ENCODE results near the gene TULP3.

Gene TULP3, protein sequence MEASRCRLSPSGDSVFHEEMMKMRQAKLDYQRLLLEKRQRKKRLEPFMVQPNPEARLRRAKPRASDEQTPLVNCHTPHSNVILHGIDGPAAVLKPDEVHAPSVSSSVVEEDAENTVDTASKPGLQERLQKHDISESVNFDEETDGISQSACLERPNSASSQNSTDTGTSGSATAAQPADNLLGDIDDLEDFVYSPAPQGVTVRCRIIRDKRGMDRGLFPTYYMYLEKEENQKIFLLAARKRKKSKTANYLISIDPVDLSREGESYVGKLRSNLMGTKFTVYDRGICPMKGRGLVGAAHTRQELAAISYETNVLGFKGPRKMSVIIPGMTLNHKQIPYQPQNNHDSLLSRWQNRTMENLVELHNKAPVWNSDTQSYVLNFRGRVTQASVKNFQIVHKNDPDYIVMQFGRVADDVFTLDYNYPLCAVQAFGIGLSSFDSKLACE

DNA sequence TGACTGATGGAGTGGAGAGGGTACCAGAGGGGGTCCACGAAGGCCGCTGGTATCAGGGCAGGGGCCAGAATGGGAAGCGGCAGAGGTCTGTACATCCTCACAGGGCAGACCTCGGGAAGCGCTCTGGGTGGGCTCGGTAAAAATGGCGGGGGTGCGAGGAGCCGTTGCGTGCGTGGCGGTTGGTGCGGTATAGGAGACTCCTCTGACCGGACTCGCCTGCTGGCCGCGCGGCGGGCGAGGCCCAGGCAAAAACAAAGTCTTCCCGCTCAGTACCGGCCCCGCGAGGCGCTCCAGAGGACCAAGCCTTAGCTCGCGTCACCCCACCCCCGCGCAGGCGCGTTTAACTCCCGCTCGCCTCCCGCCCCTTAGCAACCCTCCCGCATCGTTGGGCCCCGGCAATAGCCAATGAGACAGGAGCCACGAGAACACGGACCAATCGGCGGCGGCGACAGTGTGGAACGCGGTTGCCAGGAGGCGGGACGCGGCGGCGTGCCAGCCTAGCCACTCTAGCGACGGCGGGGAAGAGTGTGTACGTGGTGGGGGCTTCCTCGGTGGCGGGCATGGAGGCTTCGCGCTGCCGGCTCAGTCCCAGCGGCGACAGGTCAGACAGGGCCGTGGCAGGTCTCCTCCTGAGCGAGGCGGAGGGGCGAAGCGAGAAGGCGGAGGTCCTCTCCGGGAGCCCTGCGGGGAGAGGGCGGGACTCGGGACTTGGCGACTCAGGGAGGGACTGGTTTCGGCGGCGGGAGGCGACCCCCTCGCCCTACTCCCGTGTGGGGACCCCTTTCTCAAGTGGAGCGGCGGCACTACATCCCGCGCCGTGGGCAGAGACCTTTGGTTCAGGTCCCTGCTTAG lies at the start of gene TULP3:
Gene TULP3 (plus strand): TSS at position 504 of the 852 bp plus-strand sequence. CDS start 57 bp downstream, at position 561.
- H3K4me1 ChIP-seq (ENCODE audit: insufficient read depth, low read length) = peaks cover 9% of the 10 kb centered on the region
- no peaks in the 10 kb centered on the region for H3K27me3 ChIP-seq (ENCODE audit: insufficient read depth, low read length)
- H3K9me3 ChIP-seq (ENCODE audit: low read length) = no peaks in the 10 kb centered on the region
- H3K36me3 ChIP-seq (ENCODE audit: insufficient read depth, low read length) = peaks cover 27% of the 10 kb centered on the region
- peak within 1 kb of the TSS; percentile 71 for H2AFZ ChIP-seq (ENCODE audit: low read depth, low read length)
- peak within 1 kb of the TSS; percentile 90 for H3K4me3 ChIP-seq (ENCODE audit: low read length)

DNA sequence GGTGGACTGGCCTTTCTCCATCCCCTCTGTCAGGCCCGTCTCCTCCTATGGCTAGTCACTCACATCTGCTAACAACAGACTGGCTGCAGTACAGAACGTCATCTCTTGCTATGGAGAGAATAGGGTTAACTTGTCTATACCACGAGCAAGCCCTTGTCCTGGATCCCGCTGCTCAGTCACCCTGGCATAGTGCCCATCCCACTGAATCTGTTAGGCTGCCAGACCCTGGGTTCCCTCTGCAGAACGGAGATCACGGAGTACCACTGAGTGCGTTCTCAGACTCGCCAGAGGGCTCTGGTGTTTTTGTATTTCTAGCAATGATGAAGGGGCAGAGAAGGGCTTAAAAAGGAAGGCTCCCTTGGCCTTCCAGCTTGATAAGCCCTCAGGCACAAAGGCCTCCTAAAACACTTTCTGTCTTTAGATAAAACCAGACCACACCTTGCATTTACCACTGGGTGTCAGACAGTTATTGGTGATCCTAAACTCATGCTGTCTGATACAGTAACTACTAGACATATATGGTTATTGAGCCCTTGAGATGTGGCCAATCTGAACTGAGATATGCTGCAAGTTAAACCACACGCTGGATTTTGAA lies 49.5 kb upstream of the TULP3 start:
- H3K36me3 ChIP-seq (ENCODE audit: insufficient read depth, low read length) = no peaks in the 10 kb centered on the region
- H3K9me3 ChIP-seq (ENCODE audit: low read length) = no peaks in the 10 kb centered on the region
- no peaks in the 10 kb centered on the region for H3K27me3 ChIP-seq (ENCODE audit: insufficient read depth, low read length)
- H2AFZ ChIP-seq (ENCODE audit: low read depth, low read length) = no peak overlapping the region
- peaks cover 8% of the 10 kb centered on the region for H3K4me1 ChIP-seq (ENCODE audit: insufficient read depth, low read length)
- H3K4me3 ChIP-seq (ENCODE audit: low read length) = no peak overlapping the region

DNA sequence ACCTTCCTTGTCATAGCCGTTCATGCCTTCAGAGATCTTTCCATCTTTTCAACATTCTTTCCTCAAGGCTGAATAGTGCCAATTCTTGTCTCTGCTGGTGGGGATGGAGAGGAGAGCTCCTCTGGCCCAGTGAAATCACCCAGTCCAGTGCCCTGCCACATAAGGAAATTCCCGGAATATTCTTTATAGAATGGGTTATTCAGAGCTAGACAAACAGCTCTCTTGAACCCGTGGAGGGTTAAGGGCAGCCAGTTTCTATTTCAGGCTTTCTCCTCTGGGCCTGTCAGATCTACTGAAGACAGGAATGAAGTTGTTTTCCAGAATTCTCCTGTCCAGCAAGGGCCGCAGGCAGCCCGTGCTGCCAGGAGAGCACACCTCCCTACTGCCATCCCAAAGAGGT lies 47.7 kb upstream of the TULP3 start:
- Histone ChIP-seq H3K4me3 (ENCODE audit: low read length) (no peak overlapping the region), H3K36me3 (ENCODE audit: insufficient read depth, low read length) (no peaks in the 10 kb centered on the region), H3K9me3 (ENCODE audit: low read length) (no peaks in the 10 kb centered on the region), H2AFZ (ENCODE audit: low read depth, low read length) (no peak overlapping the region), H3K27me3 (ENCODE audit: insufficient read depth, low read length) (no peaks in the 10 kb centered on the region), H3K4me1 (ENCODE audit: insufficient read depth, low read length) (peaks cover 8% of the 10 kb centered on the region)

DNA sequence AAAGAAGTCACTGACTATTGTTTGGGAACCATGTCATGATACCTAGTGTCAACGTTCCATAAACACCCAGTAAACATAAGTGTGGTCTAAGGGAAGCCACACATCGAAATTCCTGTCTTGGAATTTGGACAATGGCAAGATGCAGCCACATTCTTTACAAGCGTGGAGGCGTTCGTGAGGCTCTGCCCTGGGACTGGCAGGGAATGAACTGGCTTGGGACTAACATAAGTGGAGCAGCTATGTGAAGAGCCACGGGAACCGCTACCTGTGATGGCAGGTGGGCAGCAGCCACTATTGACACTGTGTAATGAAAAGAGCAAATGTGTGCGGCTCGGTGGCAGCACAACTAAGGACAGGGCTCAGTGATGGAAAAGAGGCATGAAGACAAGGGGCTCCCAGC lies 45.9 kb upstream of the TULP3 start:
- Histone ChIP-seq H3K9me3 (ENCODE audit: low read length) (no peaks in the 10 kb centered on the region), H3K4me3 (ENCODE audit: low read length) (no peak overlapping the region), H3K36me3 (ENCODE audit: insufficient read depth, low read length) (no peaks in the 10 kb centered on the region), H3K27me3 (ENCODE audit: insufficient read depth, low read length) (no peaks in the 10 kb centered on the region), H2AFZ (ENCODE audit: low read depth, low read length) (no peak overlapping the region), H3K4me1 (ENCODE audit: insufficient read depth, low read length) (peaks cover 24% of the 10 kb centered on the region)

DNA sequence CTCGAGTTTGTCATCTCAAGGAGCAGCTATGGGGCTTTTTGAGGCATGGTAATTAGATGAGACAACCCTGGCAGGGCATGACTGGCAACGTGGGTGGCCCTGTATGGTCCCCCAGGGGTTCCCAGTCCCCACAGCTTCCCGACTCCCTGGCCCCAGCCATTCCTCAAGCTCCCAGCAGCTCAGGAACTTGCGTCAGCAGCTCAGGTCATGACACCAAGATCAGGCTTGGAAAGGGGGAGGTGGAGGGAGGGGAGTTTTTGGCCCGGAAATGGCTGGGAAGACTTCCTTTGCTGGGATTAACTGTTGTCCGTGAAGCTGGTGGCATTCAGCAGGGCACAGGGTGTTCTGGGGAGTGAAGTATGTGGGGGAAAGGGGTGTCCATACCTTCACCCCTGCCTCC lies 45.4 kb upstream of the TULP3 start:
- Histone ChIP-seq H2AFZ (ENCODE audit: low read depth, low read length) (no peak overlapping the region), H3K36me3 (ENCODE audit: insufficient read depth, low read length) (no peaks in the 10 kb centered on the region), H3K9me3 (ENCODE audit: low read length) (no peaks in the 10 kb centered on the region), H3K4me1 (ENCODE audit: insufficient read depth, low read length) (peaks cover 28% of the 10 kb centered on the region), H3K4me3 (ENCODE audit: low read length) (no peak overlapping the region), H3K27me3 (ENCODE audit: insufficient read depth, low read length) (no peaks in the 10 kb centered on the region)

DNA sequence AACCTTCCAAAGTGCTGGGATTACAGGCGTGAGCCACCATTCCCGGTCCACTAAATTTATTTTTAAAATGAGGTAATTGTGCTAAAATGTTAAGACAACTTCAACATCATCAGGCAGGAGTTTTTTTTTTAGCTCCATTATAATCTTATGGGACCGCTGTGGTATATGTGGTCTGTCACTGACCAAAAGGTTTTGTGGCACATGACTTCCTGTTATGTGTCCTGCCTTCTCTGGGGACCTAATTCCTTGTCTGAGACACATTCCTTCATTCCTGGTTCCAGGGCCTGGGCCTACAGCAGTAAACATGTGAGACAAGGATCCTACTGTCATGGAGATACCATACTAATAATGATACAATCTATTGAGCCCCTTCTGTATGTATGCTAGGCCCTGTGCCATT lies 38.8 kb upstream of the TULP3 start:
- Histone ChIP-seq H3K36me3 (ENCODE audit: insufficient read depth, low read length) (no peaks in the 10 kb centered on the region), H3K27me3 (ENCODE audit: insufficient read depth, low read length) (no peaks in the 10 kb centered on the region)

DNA sequence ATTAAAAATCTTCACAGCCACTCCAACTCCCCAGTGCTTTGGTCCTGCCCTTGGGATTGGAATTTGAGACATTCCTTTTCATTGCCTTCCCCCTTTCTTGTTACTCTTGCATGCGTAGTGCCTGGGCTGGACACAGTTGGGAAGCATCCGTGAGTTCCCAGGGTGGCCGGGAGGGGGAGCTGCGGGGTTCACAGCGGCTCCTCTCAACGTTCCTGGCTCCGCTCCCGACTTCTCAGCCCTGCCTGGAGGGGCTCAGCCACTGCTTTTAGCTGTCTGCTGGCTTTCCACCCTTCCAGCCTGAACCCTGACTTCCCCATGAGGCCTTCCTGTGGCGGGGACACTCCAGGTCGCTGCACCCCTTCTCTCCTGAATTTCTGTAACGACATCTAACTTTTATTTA lies 37.1 kb upstream of the TULP3 start:
- no peak overlapping the region for H3K4me3 ChIP-seq (ENCODE audit: low read length)
- no peaks in the 10 kb centered on the region for H3K9me3 ChIP-seq (ENCODE audit: low read length)
- no peaks in the 10 kb centered on the region for H3K27me3 ChIP-seq (ENCODE audit: insufficient read depth, low read length)
- no peak overlapping the region for H2AFZ ChIP-seq (ENCODE audit: low read depth, low read length)
- peaks cover 23% of the 10 kb centered on the region for H3K4me1 ChIP-seq (ENCODE audit: insufficient read depth, low read length)
- peaks cover 15% of the 10 kb centered on the region for H3K36me3 ChIP-seq (ENCODE audit: insufficient read depth, low read length)

More for the DNA sequence above, 38.8 kb upstream of the TULP3 start:
- Histone ChIP-seq H3K4me1 (ENCODE audit: insufficient read depth, low read length) (peaks cover 25% of the 10 kb centered on the region), H3K4me3 (ENCODE audit: low read length) (no peak overlapping the region), H3K9me3 (ENCODE audit: low read length) (no peaks in the 10 kb centered on the region), H2AFZ (ENCODE audit: low read depth, low read length) (no peak overlapping the region)

DNA sequence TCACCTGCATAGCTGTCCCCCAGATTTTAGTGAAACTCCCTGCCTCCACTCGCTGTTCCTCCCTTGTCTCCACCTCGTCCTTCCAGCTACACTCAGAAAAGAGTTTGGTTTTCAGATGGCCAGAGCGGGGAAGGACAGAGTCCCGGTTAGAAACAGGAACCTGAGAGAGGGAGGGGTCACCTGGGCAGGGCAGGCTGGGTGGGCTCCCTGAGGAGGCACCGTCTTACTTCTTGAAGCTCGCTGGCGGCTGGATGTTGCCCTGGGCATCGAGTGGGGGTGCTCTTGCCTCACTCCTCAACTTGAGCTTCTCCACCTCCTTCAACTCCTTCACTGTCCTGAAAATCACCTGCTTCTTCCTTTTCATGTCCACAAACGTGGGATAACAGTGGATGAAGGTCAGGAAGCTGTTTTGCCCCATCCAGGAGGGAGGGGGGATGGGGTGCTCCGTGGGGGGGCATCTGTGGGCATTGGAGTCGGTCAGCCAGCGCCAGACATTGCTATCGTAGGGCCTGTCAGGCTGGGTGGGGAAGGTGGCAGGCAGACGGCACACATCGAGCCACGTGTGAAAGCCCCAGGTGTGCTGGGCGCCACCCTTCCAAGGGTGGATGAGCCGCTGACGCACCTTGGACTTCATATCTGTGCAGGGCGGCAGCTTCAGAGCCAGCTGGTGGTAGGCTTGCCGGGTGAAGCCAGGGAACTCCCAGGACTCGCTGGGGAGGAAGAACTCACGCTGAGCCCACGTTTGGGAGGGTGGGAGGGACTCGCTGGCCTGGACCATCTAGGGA lies 35.8 kb upstream of the TULP3 start:
- H3K4me3 ChIP-seq (ENCODE audit: low read length) = no peak overlapping the region
- peaks cover 26% of the 10 kb centered on the region for H3K36me3 ChIP-seq (ENCODE audit: insufficient read depth, low read length)
- H2AFZ ChIP-seq (ENCODE audit: low read depth, low read length) = no peak overlapping the region
- peaks cover 11% of the 10 kb centered on the region for H3K4me1 ChIP-seq (ENCODE audit: insufficient read depth, low read length)
- H3K27me3 ChIP-seq (ENCODE audit: insufficient read depth, low read length) = no peaks in the 10 kb centered on the region
- H3K9me3 ChIP-seq (ENCODE audit: low read length) = no peaks in the 10 kb centered on the region

DNA sequence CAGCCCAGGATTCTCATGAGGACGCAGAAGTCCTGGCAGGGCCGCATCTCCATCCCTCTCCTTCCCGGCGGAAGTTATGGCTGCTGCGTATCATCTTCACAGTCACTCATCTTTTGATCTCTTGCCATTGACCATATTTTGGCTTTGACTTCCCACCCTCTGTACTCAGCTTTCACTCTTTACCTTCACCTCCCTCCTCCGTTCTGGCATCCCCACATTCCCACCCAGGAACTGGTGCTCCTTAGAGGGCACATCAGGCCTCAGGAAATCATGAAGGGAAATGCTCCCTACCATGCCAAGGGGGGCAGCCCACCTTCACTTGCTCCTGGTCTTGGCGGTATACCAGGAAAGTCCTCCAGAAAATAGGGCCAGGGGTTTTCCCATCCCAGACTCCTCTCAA lies 35.1 kb upstream of the TULP3 start:
- Histone ChIP-seq H3K36me3 (ENCODE audit: insufficient read depth, low read length) (peaks cover 31% of the 10 kb centered on the region), H2AFZ (ENCODE audit: low read depth, low read length) (no peak overlapping the region), H3K9me3 (ENCODE audit: low read length) (no peaks in the 10 kb centered on the region), H3K4me3 (ENCODE audit: low read length) (no peak overlapping the region), H3K27me3 (ENCODE audit: insufficient read depth, low read length) (no peaks in the 10 kb centered on the region), H3K4me1 (ENCODE audit: insufficient read depth, low read length) (peaks cover 9% of the 10 kb centered on the region)

DNA sequence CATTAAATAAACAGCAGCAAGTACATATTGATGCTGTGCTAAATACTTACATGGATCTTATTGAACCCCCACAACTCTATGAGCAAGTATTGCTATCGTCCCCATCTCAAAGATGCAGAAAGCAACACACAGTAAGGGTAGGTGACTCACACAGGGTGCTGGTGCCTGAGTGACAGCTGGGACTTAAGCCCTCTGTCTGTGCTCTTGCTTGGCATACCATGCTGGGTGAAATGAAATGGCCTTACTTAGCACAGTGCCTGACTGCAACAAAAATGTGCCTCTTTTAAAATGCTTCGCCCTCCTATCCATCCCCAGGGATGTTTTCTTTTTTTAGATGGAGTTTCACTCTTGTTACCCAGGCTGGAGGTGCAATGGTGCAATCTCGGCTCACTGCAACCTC lies 34.6 kb upstream of the TULP3 start:
- H3K36me3 ChIP-seq (ENCODE audit: insufficient read depth, low read length) = peaks cover 31% of the 10 kb centered on the region
- H3K4me1 ChIP-seq (ENCODE audit: insufficient read depth, low read length) = peaks cover 9% of the 10 kb centered on the region
- H3K27me3 ChIP-seq (ENCODE audit: insufficient read depth, low read length) = no peaks in the 10 kb centered on the region
- H3K4me3 ChIP-seq (ENCODE audit: low read length) = no peak overlapping the region
- H2AFZ ChIP-seq (ENCODE audit: low read depth, low read length) = no peak overlapping the region
- no peaks in the 10 kb centered on the region for H3K9me3 ChIP-seq (ENCODE audit: low read length)

DNA sequence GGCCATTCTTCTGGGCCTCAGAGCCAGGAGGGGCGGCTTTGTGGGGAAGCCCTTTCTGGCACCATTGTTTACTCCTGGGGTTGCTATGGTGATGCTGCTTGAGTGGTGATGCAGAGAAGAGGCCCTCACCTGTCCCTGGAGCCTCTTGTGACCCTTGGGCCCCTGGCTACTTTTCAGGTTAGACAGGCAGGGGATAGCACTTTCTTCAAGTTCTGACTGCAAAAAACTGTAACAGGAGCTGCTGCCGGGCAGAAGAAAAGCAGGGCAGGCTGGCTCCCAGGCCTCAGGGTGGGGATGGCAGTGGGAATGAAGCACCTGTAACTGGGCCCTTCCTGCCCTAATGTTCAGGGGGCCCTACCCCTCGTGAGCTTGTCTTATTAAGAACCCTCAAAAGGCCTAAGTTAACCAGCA lies 33.7 kb upstream of the TULP3 start, which contains the start of gene TEX52:
Gene TEX52 (minus strand): TSS at position 19 of the 411 bp plus-strand sequence. CDS start 13 bp downstream, at position 6.
- Histone ChIP-seq H3K9me3 (ENCODE audit: low read length) (no peaks in the 10 kb centered on the region), H3K36me3 (ENCODE audit: insufficient read depth, low read length) (peaks cover 37% of the 10 kb centered on the region), H3K4me3 (ENCODE audit: low read length) (no peak within 1 kb of the TSS), H3K27me3 (ENCODE audit: insufficient read depth, low read length) (no peaks in the 10 kb centered on the region), H2AFZ (ENCODE audit: low read depth, low read length) (no peak within 1 kb of the TSS), H3K4me1 (ENCODE audit: insufficient read depth, low read length) (peaks cover 9% of the 10 kb centered on the region)

DNA sequence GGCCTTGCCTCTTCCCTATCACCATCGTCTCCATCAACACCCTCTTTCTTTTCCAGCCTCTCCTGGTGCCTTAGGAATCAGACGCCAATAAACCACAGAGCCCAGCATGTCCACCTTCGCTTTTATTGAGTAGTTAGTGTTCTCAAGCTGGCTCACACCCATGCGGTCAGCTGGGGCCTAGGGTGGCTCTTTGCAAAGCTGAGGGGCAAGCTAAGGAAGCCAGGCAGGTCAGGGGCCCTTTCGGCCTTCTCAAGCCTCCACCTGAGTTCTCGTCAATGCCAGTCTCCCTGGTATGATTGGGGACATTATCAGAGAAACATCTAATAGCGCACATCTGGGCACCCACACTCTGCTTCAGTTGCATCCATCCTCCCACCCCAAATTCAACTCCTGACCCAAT lies 33.1 kb upstream of the TULP3 start:
- H3K9me3 ChIP-seq (ENCODE audit: low read length) = no peaks in the 10 kb centered on the region
- no peaks in the 10 kb centered on the region for H3K27me3 ChIP-seq (ENCODE audit: insufficient read depth, low read length)
- H3K4me3 ChIP-seq (ENCODE audit: low read length) = no peak overlapping the region
- H2AFZ ChIP-seq (ENCODE audit: low read depth, low read length) = no peak overlapping the region
- H3K36me3 ChIP-seq (ENCODE audit: insufficient read depth, low read length) = peaks cover 40% of the 10 kb centered on the region
- H3K4me1 ChIP-seq (ENCODE audit: insufficient read depth, low read length) = peaks cover 9% of the 10 kb centered on the region

Measured in neuron (in vitro differentiated cells).